Neural cell (in vitro differentiated cells): ENCODE measurements around the gene LHFPL4. TPM values are rescaled to one million over a fixed set of nuclear protein-coding genes. Genes with fewer than 3 reads are reported as not detected.

Experiments
- H2AFZ ChIP-seq: fragments of 200-600, 300-800 bp; sonication (generic), shearing (Covaris generic); 2 replicates; pipeline ENCODE4 v1.6.0; 2014; ENCODE audit warnings: low read depth, mild to moderate bottlenecking, antibody characterized with exemption, low read length, moderate library complexity
- H3F3A ChIP-seq: fragments of 200-600 bp; shearing (Covaris generic); 2 replicates; pipeline ENCODE4 v1.6.1; 2016; ENCODE audit warnings: mild to moderate bottlenecking, moderate library complexity, mixed read lengths, antibody characterized with exemption, low read length; ENCODE audit not compliant: insufficient read depth, poor library complexity, severe bottlenecking
- H3K27ac ChIP-seq: fragments of 200-600, 300-800 bp; sonication (generic), shearing (Covaris generic); 2 replicates; pipeline ENCODE4 v1.5.1; 2014; ENCODE audit warnings: mild to moderate bottlenecking, low read length, moderate library complexity
- H3K27me3 ChIP-seq: fragments of 300-800, 200-600 bp; sonication (generic), shearing (Covaris generic); 2 replicates; pipeline ENCODE4 v1.6.0; 2014; ENCODE audit warnings: mild to moderate bottlenecking, low read depth, low read length, moderate library complexity; ENCODE audit not compliant: insufficient read depth
- H3K36me3 ChIP-seq: fragments of 300-800, 200-600 bp; sonication (generic), shearing (Covaris generic); 2 replicates; pipeline ENCODE4 v1.5.1; 2014; ENCODE audit warnings: mild to moderate bottlenecking, antibody characterized with exemption, low read length, moderate library complexity; ENCODE audit not compliant: insufficient read depth
- H3K4me2 ChIP-seq: fragments of 300-800, 200-600 bp; sonication (generic), shearing (Covaris generic); 2 replicates; pipeline ENCODE4 v1.6.0; 2014; ENCODE audit warnings: mild to moderate bottlenecking, low read length
- H3K4me3 ChIP-seq: fragments of 300-800, 200-600 bp; sonication (generic), shearing (Covaris generic); 2 replicates; pipeline ENCODE4 v1.5.1; 2014; ENCODE audit warnings: mild to moderate bottlenecking, low read length, moderate library complexity
- H3K79me2 ChIP-seq: fragments of 200-600 bp; shearing (Covaris generic); replicated peaks from 2 replicates; pipeline ENCODE4 v1.6.0; 2014; ENCODE audit warnings: mild to moderate bottlenecking, low read length, moderate library complexity; ENCODE audit not compliant: insufficient read depth
- H3K9ac ChIP-seq: fragments of 300-800, 200-600 bp; sonication (generic), shearing (Covaris generic); 2 replicates; pipeline ENCODE4 v1.6.1; 2016; ENCODE audit warnings: mild to moderate bottlenecking, low read length, mixed read lengths
- H3K9me2 ChIP-seq: fragments of 200-600 bp; shearing (Covaris generic); 2 replicates; pipeline ENCODE4 v1.6.1; 2016; ENCODE audit warnings: mild to moderate bottlenecking, low read length, mixed read lengths; ENCODE audit not compliant: insufficient read depth
- H3K9me3 ChIP-seq: fragments of 200-600, 300-800 bp; sonication (generic), shearing (Covaris generic); 2 replicates; pipeline ENCODE4 v1.6.1; 2016; ENCODE audit warnings: mild to moderate bottlenecking, mixed run types, low read length, moderate library complexity, mixed read lengths
- H4K20me1 ChIP-seq: fragments of 200-600 bp; shearing (Covaris generic); 2 replicates; pipeline ENCODE4 v1.6.1; 2016; ENCODE audit warnings: mild to moderate bottlenecking, mixed run types; ENCODE audit not compliant: insufficient read depth
- EP300 ChIP-seq: fragments of 450-650 bp; conservative IDR thresholded peaks from 2 replicates; pipeline ENCODE4 v1.6.1; 2014; ENCODE audit warnings: antibody characterized with exemption, mild to moderate bottlenecking, moderate library complexity; ENCODE audit not compliant: poor library complexity, severe bottlenecking
- EZH2 ChIP-seq: fragments of 200-600, 300-800 bp; shearing (Covaris generic), sonication (generic); IDR thresholded peaks from 2 replicates; pipeline ENCODE4 v1.6.1; 2014; ENCODE audit warnings: antibody characterized with exemption, low read length, borderline replicate concordance, mild to moderate bottlenecking; ENCODE audit not compliant: insufficient read depth, poor library complexity, severe bottlenecking
- MXI1 ChIP-seq: fragments of 450-650 bp; conservative IDR thresholded peaks from 2 replicates; pipeline ENCODE4 v1.6.1; 2014; ENCODE audit warnings: antibody characterized with exemption, mild to moderate bottlenecking; ENCODE audit not compliant: poor library complexity, severe bottlenecking
- POLR2AphosphoS5 ChIP-seq: IDR thresholded peaks from 2 replicates; pipeline ENCODE4 v1.6.1; 2012
- RAD21 ChIP-seq: fragments of 450-650 bp; conservative IDR thresholded peaks from 2 replicates; pipeline ENCODE4 v1.6.1; 2014; ENCODE audit warnings: antibody characterized with exemption, mild to moderate bottlenecking, moderate library complexity
- SMC3 ChIP-seq: fragments of 450-650 bp; conservative IDR thresholded peaks from 2 replicates; pipeline ENCODE4 v1.6.1; 2014; ENCODE audit warnings: antibody characterized with exemption, mild to moderate bottlenecking, moderate library complexity; ENCODE audit not compliant: poor library complexity
- TAF1 ChIP-seq: IDR thresholded peaks from 2 replicates; pipeline ENCODE4 v1.6.1; 2012; ENCODE audit warnings: low read depth
- polyA plus RNA-seq: library from polyadenylated mRNA; depleted of rRNA; stranded (reverse); fragments of >200 nt; gene quantifications from 2 replicates; pipeline ENCODE4 v1.2.3, GENCODE V29; 2014
- TF ChIP-seq, protein P1 (sequence below): fragments of 450-650 bp; IDR thresholded peaks from 2 replicates; pipeline ENCODE4 v1.5.1; 2014; ENCODE audit warnings: antibody characterized with exemption, mild to moderate bottlenecking, moderate library complexity; ENCODE audit not compliant: poor library complexity, severe bottlenecking
- TF ChIP-seq, protein P2 (sequence below): IDR thresholded peaks from 2 replicates; pipeline ENCODE4 v1.6.1; 2012; ENCODE audit warnings: borderline replicate concordance

Gene LHFPL4
- polyA plus RNA-seq, 1 donor from 2014 or later = 37.4 TPM

DNA sequence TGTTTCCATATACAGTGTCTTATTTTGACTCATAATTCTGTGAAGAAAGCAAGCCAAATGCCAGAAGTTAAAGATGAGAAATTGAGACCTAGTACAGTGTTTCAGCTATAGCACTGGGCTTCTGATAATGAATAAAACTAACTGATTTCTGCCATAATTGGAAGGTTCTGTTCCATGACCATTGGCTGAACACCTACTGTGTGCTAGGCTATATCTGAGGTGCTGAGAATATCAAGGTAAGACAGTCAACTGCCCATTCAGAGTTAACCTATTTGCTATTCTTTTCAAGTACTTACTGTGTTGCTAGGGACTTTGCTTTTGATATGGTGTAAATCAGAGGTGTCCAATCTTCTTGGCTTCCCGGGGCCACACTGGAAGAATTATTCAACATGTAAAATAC is 73.4 kb downstream of the LHFPL4 start:
- Histone ChIP-seq H3K9me3 (no peaks in the 10 kb centered on the region), H3K9me2 (no peaks in the 10 kb centered on the region), H2AFZ (no peak overlapping the region), H3K4me2 (no peak overlapping the region), H3F3A (no peaks in the 10 kb centered on the region), H3K27ac (no peak overlapping the region), H3K36me3 (no peaks in the 10 kb centered on the region), H3K9ac (no peak overlapping the region), H3K79me2 (no peaks in the 10 kb centered on the region), H4K20me1 (no peaks in the 10 kb centered on the region), H3K4me3 (no peak overlapping the region), H3K27me3 (no peaks in the 10 kb centered on the region)
- no peak for TF ChIP-seq SMC3
- TF ChIP-seq EP300 = no peak
- no peak for TF ChIP-seq MXI1
- TF ChIP-seq EZH2 = no peak
- TF ChIP-seq RAD21 = no peak
- TF ChIP-seq POLR2AphosphoS5 = no peak
- TF ChIP-seq, protein P1, sequence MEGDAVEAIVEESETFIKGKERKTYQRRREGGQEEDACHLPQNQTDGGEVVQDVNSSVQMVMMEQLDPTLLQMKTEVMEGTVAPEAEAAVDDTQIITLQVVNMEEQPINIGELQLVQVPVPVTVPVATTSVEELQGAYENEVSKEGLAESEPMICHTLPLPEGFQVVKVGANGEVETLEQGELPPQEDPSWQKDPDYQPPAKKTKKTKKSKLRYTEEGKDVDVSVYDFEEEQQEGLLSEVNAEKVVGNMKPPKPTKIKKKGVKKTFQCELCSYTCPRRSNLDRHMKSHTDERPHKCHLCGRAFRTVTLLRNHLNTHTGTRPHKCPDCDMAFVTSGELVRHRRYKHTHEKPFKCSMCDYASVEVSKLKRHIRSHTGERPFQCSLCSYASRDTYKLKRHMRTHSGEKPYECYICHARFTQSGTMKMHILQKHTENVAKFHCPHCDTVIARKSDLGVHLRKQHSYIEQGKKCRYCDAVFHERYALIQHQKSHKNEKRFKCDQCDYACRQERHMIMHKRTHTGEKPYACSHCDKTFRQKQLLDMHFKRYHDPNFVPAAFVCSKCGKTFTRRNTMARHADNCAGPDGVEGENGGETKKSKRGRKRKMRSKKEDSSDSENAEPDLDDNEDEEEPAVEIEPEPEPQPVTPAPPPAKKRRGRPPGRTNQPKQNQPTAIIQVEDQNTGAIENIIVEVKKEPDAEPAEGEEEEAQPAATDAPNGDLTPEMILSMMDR = no peak
- TF ChIP-seq TAF1 = no peak
- TF ChIP-seq, protein P2, sequence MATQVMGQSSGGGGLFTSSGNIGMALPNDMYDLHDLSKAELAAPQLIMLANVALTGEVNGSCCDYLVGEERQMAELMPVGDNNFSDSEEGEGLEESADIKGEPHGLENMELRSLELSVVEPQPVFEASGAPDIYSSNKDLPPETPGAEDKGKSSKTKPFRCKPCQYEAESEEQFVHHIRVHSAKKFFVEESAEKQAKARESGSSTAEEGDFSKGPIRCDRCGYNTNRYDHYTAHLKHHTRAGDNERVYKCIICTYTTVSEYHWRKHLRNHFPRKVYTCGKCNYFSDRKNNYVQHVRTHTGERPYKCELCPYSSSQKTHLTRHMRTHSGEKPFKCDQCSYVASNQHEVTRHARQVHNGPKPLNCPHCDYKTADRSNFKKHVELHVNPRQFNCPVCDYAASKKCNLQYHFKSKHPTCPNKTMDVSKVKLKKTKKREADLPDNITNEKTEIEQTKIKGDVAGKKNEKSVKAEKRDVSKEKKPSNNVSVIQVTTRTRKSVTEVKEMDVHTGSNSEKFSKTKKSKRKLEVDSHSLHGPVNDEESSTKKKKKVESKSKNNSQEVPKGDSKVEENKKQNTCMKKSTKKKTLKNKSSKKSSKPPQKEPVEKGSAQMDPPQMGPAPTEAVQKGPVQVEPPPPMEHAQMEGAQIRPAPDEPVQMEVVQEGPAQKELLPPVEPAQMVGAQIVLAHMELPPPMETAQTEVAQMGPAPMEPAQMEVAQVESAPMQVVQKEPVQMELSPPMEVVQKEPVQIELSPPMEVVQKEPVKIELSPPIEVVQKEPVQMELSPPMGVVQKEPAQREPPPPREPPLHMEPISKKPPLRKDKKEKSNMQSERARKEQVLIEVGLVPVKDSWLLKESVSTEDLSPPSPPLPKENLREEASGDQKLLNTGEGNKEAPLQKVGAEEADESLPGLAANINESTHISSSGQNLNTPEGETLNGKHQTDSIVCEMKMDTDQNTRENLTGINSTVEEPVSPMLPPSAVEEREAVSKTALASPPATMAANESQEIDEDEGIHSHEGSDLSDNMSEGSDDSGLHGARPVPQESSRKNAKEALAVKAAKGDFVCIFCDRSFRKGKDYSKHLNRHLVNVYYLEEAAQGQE = no peak

DNA sequence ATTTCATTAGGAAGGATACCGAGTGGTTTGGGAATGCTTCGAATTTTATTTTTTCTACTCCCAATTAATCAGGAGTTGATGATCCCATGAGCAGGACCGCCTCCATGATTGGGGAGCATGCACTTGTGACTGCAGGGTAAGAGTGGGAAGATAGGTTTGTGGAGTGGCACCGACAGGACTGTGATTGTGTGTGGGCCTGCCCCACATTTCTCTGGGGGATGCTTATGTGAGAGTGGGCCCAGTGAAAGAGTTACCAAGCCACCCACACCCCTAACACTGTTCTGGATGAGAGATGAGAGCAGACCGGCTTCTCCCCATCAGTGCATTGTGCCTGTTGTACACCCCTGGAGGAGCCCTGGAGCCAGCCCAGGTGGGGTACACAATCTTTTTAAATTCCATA is 76.7 kb downstream of the LHFPL4 start:
- H2AFZ ChIP-seq = no peak overlapping the region
- H3K4me2 ChIP-seq = no peak overlapping the region
- H3K9me3 ChIP-seq = no peaks in the 10 kb centered on the region
- H3K79me2 ChIP-seq = no peaks in the 10 kb centered on the region
- H3K27me3 ChIP-seq = no peaks in the 10 kb centered on the region
- H3K4me3 ChIP-seq = no peak overlapping the region
- no peaks in the 10 kb centered on the region for H4K20me1 ChIP-seq
- H3K9me2 ChIP-seq = no peaks in the 10 kb centered on the region
- peaks cover 11% of the 10 kb centered on the region for H3K36me3 ChIP-seq
- H3F3A ChIP-seq = no peaks in the 10 kb centered on the region
- no peak overlapping the region for H3K9ac ChIP-seq
- TF ChIP-seq EP300 (no peak), RAD21 (no peak)
- no peak overlapping the region for H3K27ac ChIP-seq

DNA sequence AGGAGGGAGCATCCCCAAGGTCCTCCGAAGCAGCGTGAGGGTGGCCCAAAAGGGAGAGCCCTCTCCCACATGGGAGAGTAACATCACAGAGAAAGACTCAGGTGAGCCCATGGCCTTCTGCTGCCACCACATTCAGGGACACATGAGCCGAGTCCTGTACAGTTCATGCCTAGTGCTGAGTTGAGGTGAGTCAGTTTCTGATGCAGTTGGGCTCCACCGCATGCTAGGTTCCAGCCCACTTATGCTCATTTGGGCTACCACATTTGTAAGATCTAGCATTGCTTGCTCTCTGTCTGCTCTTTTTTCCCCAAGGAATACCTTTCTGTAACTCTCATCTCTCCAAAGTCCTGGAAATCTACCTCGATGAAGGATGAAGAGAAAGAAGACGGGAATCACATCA is 79.1 kb downstream of the LHFPL4 start:
- Histone ChIP-seq H3K79me2 (no peaks in the 10 kb centered on the region), H3F3A (no peaks in the 10 kb centered on the region), H3K27ac (no peak overlapping the region), H3K36me3 (peaks cover 19% of the 10 kb centered on the region), H2AFZ (no peak overlapping the region), H3K9me2 (no peaks in the 10 kb centered on the region), H3K9me3 (no peaks in the 10 kb centered on the region), H3K27me3 (no peaks in the 10 kb centered on the region), H4K20me1 (no peaks in the 10 kb centered on the region), H3K4me3 (no peak overlapping the region), H3K4me2 (no peak overlapping the region), H3K9ac (no peak overlapping the region)
- no peak for TF ChIP-seq POLR2AphosphoS5
- TF ChIP-seq, protein P1 = no peak
- no peak for TF ChIP-seq RAD21
